Fibroblast of mammary gland (primary cell): ENCODE measurements around the gene CYB561.

Experiments used
- DNase-seq: peaks from one replicate; pipeline ENCODE4 v3.0.0-alpha.2; 2010; ENCODE audit warnings: low read depth
- H3K4me3 ChIP-seq: 2 replicates; pipeline ENCODE4 v1.5.1; 2011; ENCODE audit warnings: low read depth, mild to moderate bottlenecking, low read length, moderate library complexity; ENCODE audit not compliant: control insufficient read depth
- TF ChIP-seq, protein P1 (sequence below): conservative IDR thresholded peaks from 2 replicates; pipeline ENCODE4 v1.5.1; 2011; ENCODE audit warnings: low read depth, low read length, inconsistent platforms; ENCODE audit not compliant: control insufficient read depth, insufficient read depth

Gene CYB561

DNA sequence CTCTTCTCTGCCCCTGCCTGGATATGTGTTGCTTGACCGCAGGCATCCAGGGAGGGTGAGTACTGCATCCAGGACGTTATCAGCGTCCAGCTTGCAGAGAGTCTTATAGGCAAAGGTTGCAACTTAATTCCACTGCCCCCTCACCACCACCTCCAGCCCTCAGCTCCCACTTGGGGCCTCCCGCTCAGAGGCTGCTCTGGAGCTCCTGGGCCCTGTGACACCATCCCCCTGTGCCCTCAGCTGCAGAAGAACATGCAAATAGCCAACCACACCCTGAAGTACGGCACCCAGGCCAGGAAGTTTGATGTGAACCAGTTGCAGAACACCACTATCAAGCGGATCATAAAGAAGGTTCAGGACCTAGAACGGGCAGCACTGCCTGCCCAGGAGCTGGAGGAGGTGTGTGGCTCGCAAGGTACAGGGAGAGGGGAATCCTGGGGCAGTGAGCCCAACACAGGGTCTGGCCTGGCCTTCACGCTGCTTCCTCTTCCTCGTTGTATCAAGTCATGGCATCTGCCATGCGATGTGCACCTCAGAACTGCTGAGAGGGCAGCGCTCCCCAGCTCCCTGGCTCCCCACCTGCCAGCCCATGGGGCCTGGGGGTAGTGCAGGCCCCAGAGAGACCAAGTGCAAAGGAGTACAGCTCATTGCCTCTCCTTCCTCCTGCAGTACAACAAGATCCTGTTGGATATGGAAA, 40.4 kb upstream of the CYB561 start:
- H3K4me3 ChIP-seq, result no peak overlapping the region
- DNase-seq, result no peak
- TF ChIP-seq, protein P1, sequence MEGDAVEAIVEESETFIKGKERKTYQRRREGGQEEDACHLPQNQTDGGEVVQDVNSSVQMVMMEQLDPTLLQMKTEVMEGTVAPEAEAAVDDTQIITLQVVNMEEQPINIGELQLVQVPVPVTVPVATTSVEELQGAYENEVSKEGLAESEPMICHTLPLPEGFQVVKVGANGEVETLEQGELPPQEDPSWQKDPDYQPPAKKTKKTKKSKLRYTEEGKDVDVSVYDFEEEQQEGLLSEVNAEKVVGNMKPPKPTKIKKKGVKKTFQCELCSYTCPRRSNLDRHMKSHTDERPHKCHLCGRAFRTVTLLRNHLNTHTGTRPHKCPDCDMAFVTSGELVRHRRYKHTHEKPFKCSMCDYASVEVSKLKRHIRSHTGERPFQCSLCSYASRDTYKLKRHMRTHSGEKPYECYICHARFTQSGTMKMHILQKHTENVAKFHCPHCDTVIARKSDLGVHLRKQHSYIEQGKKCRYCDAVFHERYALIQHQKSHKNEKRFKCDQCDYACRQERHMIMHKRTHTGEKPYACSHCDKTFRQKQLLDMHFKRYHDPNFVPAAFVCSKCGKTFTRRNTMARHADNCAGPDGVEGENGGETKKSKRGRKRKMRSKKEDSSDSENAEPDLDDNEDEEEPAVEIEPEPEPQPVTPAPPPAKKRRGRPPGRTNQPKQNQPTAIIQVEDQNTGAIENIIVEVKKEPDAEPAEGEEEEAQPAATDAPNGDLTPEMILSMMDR, result no peak

DNA sequence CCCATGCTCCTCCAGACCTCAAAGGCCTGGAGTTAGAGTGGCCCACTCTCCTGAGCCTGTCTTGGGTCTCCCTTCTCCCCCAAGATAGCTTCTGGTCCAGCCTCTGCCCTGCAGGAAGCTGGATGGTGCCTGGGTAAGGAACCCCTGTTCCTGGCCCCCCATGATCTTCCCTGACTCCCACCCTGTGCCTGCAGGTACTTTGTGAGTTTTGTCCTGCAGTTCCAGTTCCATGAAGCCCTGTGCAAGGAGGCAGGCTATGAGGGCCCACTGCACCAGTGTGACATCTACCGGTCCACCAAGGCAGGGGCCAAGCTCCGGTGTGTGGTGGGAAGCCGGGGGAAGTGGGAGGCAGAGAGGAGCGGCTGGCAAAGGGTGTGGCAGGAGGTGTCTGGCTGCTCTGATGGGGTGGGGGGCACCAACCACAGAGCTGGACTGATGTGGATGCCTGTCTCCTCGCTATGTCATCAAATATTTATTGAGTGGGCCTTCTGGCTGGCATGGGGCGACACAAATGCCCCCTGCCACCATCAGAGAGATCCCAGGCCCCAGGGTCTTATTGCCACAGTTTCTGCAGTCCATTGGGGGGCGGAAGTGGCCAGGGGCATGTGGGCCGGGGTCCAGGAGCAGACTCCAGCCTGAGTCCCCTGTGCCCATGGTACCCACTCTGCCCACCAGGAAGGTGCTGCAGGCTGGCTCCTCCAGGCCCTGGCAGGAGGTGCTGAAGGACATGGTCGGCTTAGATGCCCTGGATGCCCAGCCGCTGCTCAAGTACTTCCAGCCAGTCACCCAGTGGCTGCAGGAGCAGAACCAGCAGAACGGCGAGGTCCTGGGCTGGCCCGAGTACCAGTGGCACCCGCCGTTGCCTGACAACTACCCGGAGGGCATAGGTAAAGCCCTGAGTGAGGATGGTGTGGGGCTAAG, 37.8 kb upstream of the CYB561 start:
- TF ChIP-seq, protein P1, result no peak
- no peak overlapping the region for H3K4me3 ChIP-seq
- no peak for DNase-seq

DNA sequence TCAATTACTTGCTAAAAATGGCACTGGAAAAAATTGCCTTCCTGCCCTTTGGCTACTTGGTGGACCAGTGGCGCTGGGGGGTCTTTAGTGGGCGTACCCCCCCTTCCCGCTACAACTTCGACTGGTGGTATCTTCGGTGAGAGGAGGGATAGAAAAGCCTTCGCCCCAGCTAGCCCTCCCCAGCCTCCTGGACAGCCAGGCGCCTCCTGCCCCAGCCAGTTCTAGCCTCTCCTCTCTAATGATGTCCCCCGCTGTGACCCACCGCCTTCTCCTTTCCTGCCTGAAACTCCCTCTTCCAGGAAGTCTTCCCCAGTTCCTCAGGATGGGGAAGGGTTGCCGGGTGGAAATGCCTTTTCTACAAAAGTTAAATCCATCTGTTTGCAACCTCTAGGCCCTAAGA, 36.9 kb upstream of the CYB561 start:
- TF ChIP-seq, protein P1, result no peak

DNA sequence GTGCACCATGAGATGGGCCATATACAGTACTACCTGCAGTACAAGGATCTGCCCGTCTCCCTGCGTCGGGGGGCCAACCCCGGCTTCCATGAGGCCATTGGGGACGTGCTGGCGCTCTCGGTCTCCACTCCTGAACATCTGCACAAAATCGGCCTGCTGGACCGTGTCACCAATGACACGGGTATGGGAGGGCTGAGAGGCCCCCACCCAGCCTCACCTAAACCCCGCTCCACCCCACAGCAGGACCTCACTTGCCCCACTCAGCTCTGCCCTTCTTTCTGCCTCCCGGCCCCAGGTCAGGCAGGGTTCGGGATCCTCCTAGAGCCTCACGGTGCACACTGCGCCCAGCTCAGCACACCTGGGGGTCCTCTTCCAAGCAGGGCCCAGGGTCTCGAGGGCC, 36.4 kb upstream of the CYB561 start:
- TF ChIP-seq, protein P1, result no peak
- H3K4me3 ChIP-seq, result no peak overlapping the region
- no peak for DNase-seq

More for the DNA sequence above, 36.9 kb upstream of the CYB561 start:
- no peak for DNase-seq
- H3K4me3 ChIP-seq, result no peak overlapping the region

DNA sequence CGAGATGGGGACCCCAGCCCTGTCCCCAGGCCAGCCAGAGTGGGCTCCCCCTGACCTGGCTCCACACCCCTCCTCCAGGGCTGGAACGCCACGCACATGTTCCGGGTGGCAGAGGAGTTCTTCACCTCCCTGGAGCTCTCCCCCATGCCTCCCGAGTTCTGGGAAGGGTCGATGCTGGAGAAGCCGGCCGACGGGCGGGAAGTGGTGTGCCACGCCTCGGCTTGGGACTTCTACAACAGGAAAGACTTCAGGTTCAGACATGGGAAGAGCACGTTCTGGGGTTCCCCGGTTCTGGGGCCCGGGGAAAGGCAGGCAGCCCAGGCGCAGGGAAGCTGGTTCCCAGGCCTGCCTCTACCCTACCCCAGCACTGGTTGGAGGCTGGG, 35.4 kb upstream of the CYB561 start:
- H3K4me3 ChIP-seq, result no peak overlapping the region
- no peak for DNase-seq
- TF ChIP-seq, protein P1, result no peak

DNA sequence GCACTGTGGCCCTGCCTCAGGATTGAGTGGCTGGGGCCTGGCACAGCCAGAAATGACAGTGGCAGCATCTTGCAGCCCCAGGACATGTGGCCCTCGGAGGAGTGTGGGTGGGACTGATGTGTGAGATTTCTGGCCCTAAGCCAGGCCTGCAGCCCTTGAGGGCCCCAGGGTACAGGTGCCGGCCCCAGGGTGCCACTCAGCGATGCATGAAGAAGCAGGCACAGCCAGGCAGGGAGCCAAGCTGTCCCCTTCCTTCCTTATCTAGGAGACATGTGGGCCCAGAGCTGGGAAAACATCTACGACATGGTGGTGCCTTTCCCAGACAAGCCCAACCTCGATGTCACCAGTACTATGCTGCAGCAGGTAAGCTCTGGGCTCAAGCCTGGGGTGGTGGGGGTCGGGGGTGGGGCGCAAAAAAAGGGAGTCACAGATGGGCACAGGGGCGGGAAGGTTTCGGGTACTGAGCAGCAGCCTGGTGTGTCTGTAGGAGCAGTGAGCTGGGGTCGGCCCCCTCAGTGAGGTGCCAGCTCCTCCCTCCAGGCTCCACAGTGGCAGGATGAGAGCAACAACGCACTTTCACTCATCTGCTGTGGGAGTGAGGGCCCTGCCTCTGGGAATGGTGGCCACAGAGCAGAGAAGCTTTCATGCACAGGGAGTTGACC, 34.9 kb upstream of the CYB561 start:
- TF ChIP-seq, protein P1, result no peak
- H3K4me3 ChIP-seq, result no peak overlapping the region
- no peak for DNase-seq
